Measurements from ENCODE around the gene HEXD.
A peak's percentile ranks its signal among the peaks of the same experiment; 100 is the strongest.
"Not testable (repeated sequence)": the region's sequence is repeated elsewhere in the genome, so short reads cannot be mapped to it uniquely, and the experiment has no call there.

HEXD gene

GRCh38 chr17:82440991-82441627 is 23.0 kb downstream of the HEXD start:
- DNase-seq (ENCODE audit: low spot score): no peak

DNA sequence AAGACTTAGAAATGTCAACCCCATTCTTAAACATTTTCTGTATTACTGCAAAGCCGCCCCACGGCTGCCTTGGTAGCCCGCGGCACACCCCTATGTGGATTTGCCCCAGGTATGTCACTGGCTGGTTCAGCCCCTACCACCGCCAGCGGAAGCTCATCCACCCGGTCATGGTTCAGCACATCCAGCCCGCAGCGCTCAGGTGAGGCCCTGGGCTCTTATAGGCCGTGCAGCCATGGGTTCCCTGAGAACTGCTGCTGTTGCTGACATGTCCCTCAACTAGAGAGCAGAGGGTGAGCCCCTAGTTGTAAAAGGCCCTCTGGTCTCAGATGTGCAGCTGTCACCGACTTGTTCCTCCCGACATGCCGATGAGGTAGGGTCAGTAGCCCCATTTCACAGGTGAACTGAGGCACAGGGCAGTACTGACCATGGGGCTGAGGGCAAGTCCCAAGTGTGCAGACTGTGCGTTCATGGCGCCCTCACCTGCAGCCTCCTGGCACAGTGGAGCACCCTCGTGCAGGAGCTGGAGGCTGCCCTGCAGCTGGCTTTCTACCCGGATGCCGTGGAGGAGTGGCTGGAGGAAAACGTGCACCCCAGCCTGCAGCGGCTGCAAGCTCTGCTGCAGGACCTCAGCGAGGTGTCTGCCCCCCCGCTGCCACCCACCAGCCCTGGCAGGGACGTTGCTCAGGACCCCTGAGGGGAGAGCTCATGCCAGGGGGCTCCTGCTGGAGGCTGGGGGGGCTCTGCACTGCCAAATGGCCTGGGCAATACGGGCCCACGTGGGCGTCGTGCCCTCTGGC is 23.7 kb downstream of the HEXD start:
- DNase-seq (ENCODE audit: low spot score): no peak

GRCh38 chr17:82442643-82443464 is 24.7 kb downstream of the HEXD start:
- no peak for DNase-seq (ENCODE audit: low spot score)

- no peak for DNase-seq (ENCODE audit: low spot score)
These were observed 25.5 kb downstream of the HEXD start for GRCh38 chr17:82443465-82444283.

DNA sequence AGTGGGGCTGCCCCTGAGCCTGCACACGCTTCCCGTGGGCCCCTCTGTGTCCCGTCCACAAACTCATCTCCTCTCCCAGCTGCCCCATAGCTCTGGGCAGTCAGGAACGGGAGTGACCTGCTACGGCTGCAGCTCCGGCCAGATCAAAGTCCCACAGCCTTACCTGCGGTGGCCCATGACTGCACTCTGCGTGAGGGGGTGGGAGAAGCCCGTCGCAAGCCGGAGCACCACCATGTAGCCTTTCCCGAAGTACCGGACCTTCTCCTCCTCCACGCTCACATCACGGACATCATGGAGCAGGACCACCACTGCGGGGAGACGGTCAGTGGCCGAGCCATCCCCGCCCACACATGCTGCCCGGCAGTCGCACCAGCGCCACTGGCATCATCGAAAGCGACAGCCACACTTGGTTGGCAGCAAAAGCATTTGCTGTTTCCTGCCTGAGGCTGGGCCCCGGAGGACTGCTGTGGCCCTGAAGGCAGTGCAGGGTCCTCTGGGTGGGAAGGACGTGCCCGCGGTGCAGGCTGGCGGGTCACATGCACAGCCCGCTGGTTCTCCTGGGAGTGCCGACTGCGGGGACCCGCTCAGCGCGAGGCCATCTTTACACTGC is 26.2 kb downstream of the HEXD start:
- no peak for DNase-seq (ENCODE audit: low spot score)

DNA sequence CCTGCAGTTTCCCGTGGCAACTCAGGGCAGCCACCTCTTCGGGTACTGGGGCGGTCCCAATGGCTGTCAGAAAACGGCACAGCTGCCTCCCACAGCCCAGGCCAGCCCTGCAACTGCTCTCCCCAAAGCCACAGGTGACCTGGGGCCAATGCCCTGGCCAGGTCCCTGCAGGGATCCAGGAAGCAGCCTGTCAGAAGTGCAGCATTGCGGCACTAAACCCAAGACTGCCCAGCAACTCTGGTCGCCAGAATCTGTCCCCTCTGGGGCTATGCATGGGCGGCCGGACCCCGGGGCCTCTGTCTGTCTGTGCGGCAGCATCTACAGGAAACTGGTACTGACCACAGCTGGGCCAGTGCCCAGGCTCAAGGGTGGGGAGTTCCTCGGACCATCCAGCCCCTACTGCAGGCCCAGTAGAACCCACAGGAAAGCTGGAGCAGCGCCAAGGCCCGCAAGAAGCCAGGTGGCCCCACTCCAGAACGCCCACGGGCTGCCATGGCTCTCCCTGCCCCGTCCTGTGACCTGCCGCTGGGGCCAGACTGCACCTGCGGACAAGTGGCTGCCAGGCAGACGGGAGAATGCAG is 26.9 kb downstream of the HEXD start:
- DNase-seq (ENCODE audit: low spot score): no peak

- no peak for DNase-seq (ENCODE audit: low spot score)
These were observed 27.4 kb downstream of the HEXD start for GRCh38 chr17:82445542-82445941.

- no peak for DNase-seq (ENCODE audit: low spot score)
These were observed 28.0 kb downstream of the HEXD start for GRCh38 chr17:82446124-82446523.

- DNase-seq (ENCODE audit: low spot score): no peak
These were observed 28.5 kb downstream of the HEXD start for GRCh38 chr17:82446649-82447048.

- no peak for DNase-seq (ENCODE audit: low spot score)
These were observed 29.7 kb downstream of the HEXD start for GRCh38 chr17:82447876-82448275.

GRCh38 chr17:82449131-82449882 is 31.2 kb downstream of the HEXD start:
- DNase-seq (ENCODE audit: low spot score): no peak

DNA sequence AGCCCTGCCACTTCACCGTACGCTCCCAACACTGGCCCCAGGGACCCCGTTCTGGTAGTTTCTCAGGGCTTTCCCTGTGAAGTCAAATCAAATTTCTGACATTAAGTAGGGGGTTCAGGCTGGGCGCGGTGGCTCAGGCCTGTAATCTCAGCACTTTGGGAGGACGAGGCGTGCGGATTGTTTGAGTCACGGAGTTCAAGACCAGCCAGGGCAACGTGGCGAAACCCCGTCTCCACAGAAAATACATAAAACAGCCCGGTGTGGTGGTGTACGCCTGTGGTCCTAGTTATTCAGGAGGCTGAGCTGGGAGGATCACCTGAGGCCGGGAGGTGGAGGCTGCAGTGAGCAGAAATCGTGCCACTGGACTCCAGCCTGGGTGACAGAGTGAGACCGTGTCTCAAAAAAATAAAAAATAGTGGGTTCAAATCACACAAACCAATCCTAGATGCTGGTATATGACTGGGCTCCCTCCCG is 31.8 kb downstream of the HEXD start:
- no peak for DNase-seq (ENCODE audit: low spot score)

DNA sequence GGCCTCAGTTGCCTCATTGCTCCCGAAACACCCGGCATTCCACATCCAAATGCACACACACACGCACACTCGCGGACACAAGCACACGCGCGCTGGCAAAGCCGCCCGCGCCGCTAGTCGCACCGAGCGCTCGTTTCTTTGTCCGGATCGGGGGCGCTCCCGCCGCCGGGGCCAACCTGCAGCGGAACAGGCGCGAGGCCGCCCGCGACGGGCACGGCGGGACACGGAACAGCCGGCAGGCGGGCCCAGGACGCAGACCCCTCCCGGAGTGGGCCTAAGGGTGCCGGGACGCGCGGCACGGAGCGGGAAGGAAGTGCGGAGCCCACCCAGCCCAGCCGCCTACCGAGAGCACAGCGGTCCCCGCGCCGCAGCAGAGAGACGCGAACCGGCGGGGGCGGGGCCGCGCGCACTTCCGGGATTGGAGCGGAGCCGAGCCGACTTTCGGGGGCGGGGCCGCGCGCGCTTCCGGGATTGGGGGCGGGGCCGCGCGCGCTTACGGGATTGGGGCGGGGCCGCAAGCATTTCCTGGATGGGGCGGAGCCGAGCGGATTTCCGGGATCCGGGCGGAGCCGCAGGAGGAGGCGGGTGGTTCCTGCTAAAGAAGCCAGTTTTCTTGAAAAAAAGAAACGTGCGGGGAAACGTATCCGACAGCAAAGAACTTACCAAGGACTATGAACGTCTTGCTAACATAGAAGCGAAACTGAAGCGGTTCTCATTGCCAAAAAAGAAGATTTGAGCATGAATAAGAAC is 32.4 kb downstream of the HEXD start, which contains the start of gene CYBC1:
TSS of gene CYBC1 (minus strand) at position 396 of the 750 bp plus-strand sequence. CDS start 1,498 bp downstream, outside the sequence.
- DNase-seq (ENCODE audit: low spot score): peak; percentile 89

- no peak for DNase-seq (ENCODE audit: low spot score)
These were observed 34.0 kb downstream of the HEXD start for GRCh38 chr17:82452162-82452561.

- not testable (repeated sequence) for DNase-seq (ENCODE audit: low spot score)
These were observed 35.0 kb downstream of the HEXD start for GRCh38 chr17:82453151-82453550.

GRCh38 chr17:82453706-82454105 is 35.6 kb downstream of the HEXD start:
- DNase-seq (ENCODE audit: low spot score): not testable (repeated sequence)

DNA sequence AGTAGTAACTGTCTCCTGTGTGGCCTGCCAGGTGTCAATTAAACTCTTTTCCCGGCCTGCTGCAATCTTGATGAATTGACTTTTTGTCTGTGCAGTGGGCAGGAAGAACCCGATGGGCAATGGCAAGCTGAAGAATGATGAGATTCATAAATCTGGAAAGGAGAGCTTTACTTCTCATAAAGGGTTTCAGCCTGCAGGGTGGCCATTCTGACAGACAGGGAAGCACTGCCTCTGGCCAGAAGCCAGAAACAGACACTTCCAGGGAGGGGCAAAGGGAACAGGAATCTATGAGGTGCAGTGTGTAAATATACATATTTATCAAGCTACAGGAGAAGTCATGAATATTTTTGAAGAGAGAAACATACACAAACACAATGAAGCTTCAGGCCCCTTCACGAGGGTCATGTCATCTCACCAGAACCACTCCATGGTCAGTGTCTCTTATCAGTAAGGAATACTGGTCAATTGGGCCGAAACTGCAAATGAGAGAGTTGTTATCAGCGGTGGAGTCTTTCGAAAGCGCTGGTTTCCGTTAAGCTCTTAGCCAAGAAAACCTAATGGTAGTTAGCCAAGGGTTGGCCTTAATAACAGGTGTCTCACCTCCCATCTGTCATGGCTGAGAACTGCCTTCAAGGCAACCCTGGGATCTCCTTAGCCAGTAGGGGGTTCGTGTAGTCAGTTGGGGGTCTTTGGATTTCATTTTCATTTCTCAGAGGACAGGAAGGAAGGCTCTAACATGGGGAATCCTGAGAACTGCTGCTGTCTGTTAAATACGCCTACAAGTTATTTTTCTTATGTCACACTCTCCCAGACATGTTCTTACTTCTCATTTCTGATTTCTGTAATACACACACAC is 39.2 kb downstream of the HEXD start:
- DNase-seq (ENCODE audit: low spot score): no peak

DNA sequence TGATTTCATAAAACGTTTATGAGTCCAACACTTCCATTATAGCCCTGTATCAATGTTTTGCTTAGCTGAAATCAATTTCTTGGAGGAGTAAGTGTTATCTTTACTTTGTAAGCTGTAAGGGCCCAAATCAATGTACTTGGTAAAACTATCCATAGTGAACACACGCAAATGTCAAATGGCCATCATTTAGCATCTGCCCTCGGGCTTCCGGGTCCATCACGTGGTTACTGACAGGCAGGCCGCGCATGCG is 39.7 kb downstream of the HEXD start:
- DNase-seq (ENCODE audit: low spot score): no peak

All from putamen (tissue), 1 donor.